Hepatocyte (in vitro differentiated cells): ENCODE measurements around the gene IYD.

ENCODE experiments used
- CTCF ChIP-seq: fragments of 200-600 bp; sonication (generic); IDR thresholded peaks from 2 replicates; pipeline ENCODE4 v1.5.1; 2016; ENCODE audit warnings: antibody characterized with exemption, mild to moderate bottlenecking; ENCODE audit not compliant: poor library complexity
- EZH2 ChIP-seq: fragments of 200-600 bp; sonication (generic); IDR thresholded peaks from 2 replicates; pipeline ENCODE4 v1.6.1; 2016; ENCODE audit warnings: antibody characterized with exemption, mild to moderate bottlenecking, borderline replicate concordance
- EZH2phosphoT487 ChIP-seq: fragments of 200-600 bp; sonication (generic); IDR thresholded peaks from one replicate; pipeline ENCODE4 v1.6.1; 2018; ENCODE audit warnings: antibody characterized with exemption, mild to moderate bottlenecking, low read depth, moderate library complexity; ENCODE audit not compliant: unreplicated experiment, severe bottlenecking

- no peak for TF ChIP-seq CTCF
- TF ChIP-seq EZH2, result no peak
- no peak for TF ChIP-seq EZH2phosphoT487
Measured at GRCh38 chr6:150391890-150392289, 23.1 kb downstream of the IYD start.
